GM21619 (cell line): ENCODE results near the gene KDM3B.
"Not testable (repeated sequence)": the region's sequence is repeated elsewhere in the genome, so short reads cannot be mapped to it uniquely, and the experiment has no call there.

Experiments
- ATAC-seq: cut with Tn5 transposase; IDR thresholded peaks from one replicate; pipeline ENCODE4 v1.9.1; 2021; ENCODE audit not compliant: unreplicated experiment

KDM3B gene

GRCh38 chr5:138391859-138392386 is 39.4 kb downstream of the KDM3B start:
- no peak for ATAC-seq

- ATAC-seq: no peak
These were observed 50.2 kb downstream of the KDM3B start for GRCh38 chr5:138402640-138403039.

- peak; percentile 56 for ATAC-seq
These were observed 55.5 kb downstream of the KDM3B start for GRCh38 chr5:138408023-138408422.

- not testable (repeated sequence) for ATAC-seq
These were observed 58.6 kb downstream of the KDM3B start for GRCh38 chr5:138410996-138411640.

- no peak for ATAC-seq
These were observed 66.0 kb downstream of the KDM3B start for GRCh38 chr5:138418444-138418843.

- ATAC-seq: no peak
These were observed 72.6 kb downstream of the KDM3B start for GRCh38 chr5:138425079-138425478.

- ATAC-seq: no peak
These were observed 83.5 kb downstream of the KDM3B start for GRCh38 chr5:138435943-138436342.

- ATAC-seq: no peak
These were observed 85.7 kb downstream of the KDM3B start for GRCh38 chr5:138438003-138438723.

- peak; percentile 58 for ATAC-seq
These were observed 86.4 kb downstream of the KDM3B start, which contains the start of gene REEP2 for GRCh38 chr5:138438724-138439476. REEP2 (plus strand) TSS chr5:138439057; CDS start chr5:138439209, 152 bp downstream.

- no peak for ATAC-seq
These were observed 87.1 kb downstream of the KDM3B start for GRCh38 chr5:138439477-138440158.

- no peak for ATAC-seq
These were observed 87.9 kb downstream of the KDM3B start for GRCh38 chr5:138440159-138441073.

GRCh38 chr5:138441221-138441620 is 88.7 kb downstream of the KDM3B start:
- no peak for ATAC-seq

GRCh38 chr5:138444078-138444773 is 91.7 kb downstream of the KDM3B start:
- ATAC-seq: no peak

- no peak for ATAC-seq
These were observed 92.5 kb downstream of the KDM3B start for GRCh38 chr5:138444774-138445546.

GRCh38 chr5:138445547-138446271 is 93.2 kb downstream of the KDM3B start:
- ATAC-seq: no peak

- no peak for ATAC-seq
These were observed 95.6 kb downstream of the KDM3B start for GRCh38 chr5:138448070-138448469.

- no peak for ATAC-seq
These were observed 96.3 kb downstream of the KDM3B start for GRCh38 chr5:138448481-138449398.
